ENCODE measurements around the gene SYNGAP1.

GRCh38 chr6:33412140-33413009 is 7.5 kb upstream of the SYNGAP1 start:
- TF ChIP-seq CTCF (IDR thresholded peaks at IDR 0.05) (no peak), POLR2AphosphoS5 (IDR thresholded peaks at IDR 0.05; ENCODE audit: low read depth, low read length) (no peak; the same call in 1 of the 2 replicates)

Measured in Panc1 (cell line).